Bronchial epithelial cell (primary cell): Measurements from ENCODE around the gene TPST1. TPM values are rescaled to one million over a fixed set of nuclear protein-coding genes. Genes with fewer than 3 reads are reported as not detected.
A peak's percentile ranks its signal among the peaks of the same experiment; 100 is the strongest.

Source experiments
- DNase-seq: peaks from one replicate; pipeline ENCODE4 v3.0.0-alpha.2; 2010; ENCODE audit warnings: low read depth
- FAIRE-seq: peaks from 2 replicates; lab custom pipeline; 2011; peaks lifted over from hg19 to GRCh38; lab: Jason Lieb, UNC
- H3K27me3 ChIP-seq: 2 replicates; pipeline ENCODE4 v1.5.1; 2011; ENCODE audit warnings: low read length; ENCODE audit not compliant: control insufficient read depth, insufficient read depth
- H3K36me3 ChIP-seq: 2 replicates; pipeline ENCODE4 v1.5.1; 2011; ENCODE audit warnings: low read length; ENCODE audit not compliant: control insufficient read depth, insufficient read depth
- H3K4me3 ChIP-seq: 2 replicates; pipeline ENCODE4 v1.5.1; 2011; ENCODE audit warnings: mild to moderate bottlenecking, low read depth, low read length, control low read depth
- CTCF ChIP-seq: IDR thresholded peaks from 2 replicates; pipeline ENCODE4 v1.5.1; 2011; ENCODE audit warnings: mild to moderate bottlenecking, moderate library complexity, low read length, control low read depth, inconsistent platforms; ENCODE audit not compliant: insufficient read depth, severe bottlenecking
- total RNA-seq: library from RNA; depleted of rRNA; stranded (reverse); fragments of >200 nt; gene quantifications from 2 replicates; pipeline ENCODE4 v1.2.1, GENCODE V29; 2014

TPST1 gene
- total RNA-seq, 1 donor from 2014 or later = 24.7 TPM

GRCh38 chr7:66403564-66403963, 198.4 kb downstream of the TPST1 start:
- no peaks in the 10 kb centered on the region for H3K36me3 ChIP-seq
- H3K27me3 ChIP-seq = no peaks in the 10 kb centered on the region
- no peak overlapping the region for H3K4me3 ChIP-seq
- FAIRE-seq (no peak), DNase-seq (no peak)
- TF ChIP-seq CTCF = no peak

GRCh38 chr7:66409493-66409892, 204.4 kb downstream of the TPST1 start:
- DNase-seq (peak; percentile 83), FAIRE-seq (peak; percentile 52)
- TF ChIP-seq CTCF = no peak
- no peaks in the 10 kb centered on the region for H3K27me3 ChIP-seq
- H3K36me3 ChIP-seq = no peaks in the 10 kb centered on the region
- H3K4me3 ChIP-seq = no peak overlapping the region

Other genes starting within 250 kb of the TPST1 start
- 22.7 and 24.0 TPM in 2 replicates for gene GUSB, start 223.1 kb upstream of the TPST1 start, total RNA-seq
- 37.9 and 41.2 TPM in 2 replicates for gene ASL, start 129.5 kb upstream of the TPST1 start, total RNA-seq
- gene CRCP, start 90.5 kb upstream of the TPST1 start, total RNA-seq = 36.4 and 45.0 TPM in 2 replicates